RPMI7951 (cell line): Measurements from ENCODE around the gene ZNF691. TPM values are rescaled to one million over a fixed set of nuclear protein-coding genes. Genes with fewer than 3 reads are reported as not detected.

Experiments used
- total RNA-seq: library from RNA; depleted of rRNA; stranded (reverse); fragments of >200 nt; shearing (Covaris generic); gene quantifications from 2 replicates; pipeline ENCODE4 v1.2.3, GENCODE V29; 2014; rRNA removed

Gene ZNF691
- total RNA-seq, 1 experiment from 2014 or later, result 9.9 TPM

Other genes starting within 250 kb of the ZNF691 start
- gene PPIH, start 188.2 kb upstream of the ZNF691 start, total RNA-seq, result 122 and 123 TPM in 2 replicates
- gene YBX1, start 164.2 kb upstream of the ZNF691 start, total RNA-seq, result 1,105 and 1,183 TPM in 2 replicates
- not detected in 2 replicates for gene CLDN19, start 106.4 kb upstream of the ZNF691 start, total RNA-seq
- gene P3H1, start 79.6 kb upstream of the ZNF691 start, total RNA-seq, result 111 and 120 TPM in 2 replicates
- 2.5 and 3.1 TPM in 2 replicates for gene C1orf50, start 79.4 kb upstream of the ZNF691 start, total RNA-seq
- gene TMEM269, start 61.6 kb upstream of the ZNF691 start, total RNA-seq, result not detected in 2 replicates
- 7.6 and 11.1 TPM in 2 replicates for gene ERMAP, start 29.5 kb upstream of the ZNF691 start, total RNA-seq
- gene SVBP, start 29.2 kb upstream of the ZNF691 start, total RNA-seq, result 34.1 and 41.8 TPM in 2 replicates
- gene SLC2A1, start 112.3 kb downstream of the ZNF691 start, total RNA-seq, result 192 and 248 TPM in 2 replicates